Ecto neural progenitor cell (in vitro differentiated cells): ENCODE results near the gene SCAANT1.
A peak's percentile ranks its signal among the peaks of the same experiment; 100 is the strongest.

Source experiments
- DNase-seq: peaks from one replicate; pipeline ENCODE4 v3.0.0-alpha.2; 2018; ENCODE audit warnings: low spot score

The SCAANT1 gene

DNA sequence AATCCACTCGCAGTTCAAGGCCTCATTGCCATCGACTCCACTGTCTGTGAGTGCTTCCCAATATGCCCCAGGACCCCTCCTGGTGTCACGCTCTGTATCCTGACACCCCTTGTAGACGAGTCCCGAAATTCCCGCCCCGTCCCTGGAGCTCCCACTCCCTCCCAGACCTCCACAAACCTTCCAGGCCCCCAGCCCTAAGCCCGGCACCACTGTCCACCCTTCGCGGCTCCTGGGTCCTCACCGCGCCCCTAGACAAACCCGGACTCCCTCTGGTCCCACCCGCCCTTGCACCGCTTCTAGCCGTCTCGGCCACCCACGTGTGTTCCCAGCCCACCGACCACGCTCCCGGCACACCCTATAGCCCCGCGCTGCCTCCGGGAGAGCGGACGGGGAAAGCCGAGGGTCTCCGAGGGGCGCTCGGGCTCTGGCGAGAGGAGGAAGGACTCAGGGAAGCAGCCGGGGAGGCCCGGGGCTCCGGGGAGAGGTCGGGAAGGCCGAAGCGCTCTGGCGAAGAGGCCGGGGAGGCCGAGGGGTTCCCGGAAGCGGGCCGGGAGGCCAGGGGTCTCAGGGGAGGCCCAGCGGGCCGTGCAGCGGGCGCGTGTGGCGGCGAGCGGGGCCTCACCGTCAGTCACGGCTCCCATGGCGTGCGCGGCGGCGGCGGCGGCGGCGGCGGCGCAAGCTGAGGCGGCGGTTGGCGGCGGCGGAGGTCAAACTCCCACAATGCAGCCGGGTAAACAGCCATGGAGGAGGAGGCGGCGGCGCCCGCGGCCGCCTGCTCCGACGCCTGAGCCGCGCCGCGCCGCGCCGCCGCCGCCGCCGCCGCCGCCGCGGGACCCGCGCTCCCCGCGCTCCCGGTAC is 48.8 kb downstream of the SCAANT1 start, which contains the start of the genes ATXN7 and THOC7:
Gene ATXN7, plus strand, starts transcription at position 718 of the 858 bp plus-strand sequence. CDS start 48,732 bp downstream, outside the sequence.
Gene THOC7, minus strand, starts transcription at position 656 of the 858 bp plus-strand sequence. Its CDS starts 15 bp downstream, at position 641.
- DNase-seq = peak; percentile 88

GRCh38 chr3:63862804-63863149 is 49.4 kb downstream of the SCAANT1 start:
- DNase-seq = no peak
